ENCODE results near the gene CHD9.

The CHD9 gene

GRCh38 chr16:53054670-53055485 is at the start of gene CHD9:
Gene CHD9 (plus strand): TSS chr16:53054991. CDS start chr16:53156090, 101,099 bp downstream.
- Histone ChIP-seq H3K36me3 (ENCODE audit: control insufficient read depth, insufficient read depth, low read length) (no peaks in the 10 kb centered on the region), H3K4me3 (ENCODE audit: low read depth, low read length) (peak within 1 kb of the TSS; percentile 81), H3K9ac (ENCODE audit: low read depth, low read length) (peak within 1 kb of the TSS; percentile 70), H3K27me3 (ENCODE audit: control insufficient read depth, insufficient read depth, low read length) (no peaks in the 10 kb centered on the region), H3K4me1 (ENCODE audit: control insufficient read depth, insufficient read depth, low read length) (peaks cover 11% of the 10 kb centered on the region), H3K9me3 (ENCODE audit: control insufficient read depth, insufficient read depth, low read length) (no peaks in the 10 kb centered on the region)

- no peak overlapping the region for H3K4me3 ChIP-seq (ENCODE audit: low read depth, low read length)
- no peaks in the 10 kb centered on the region for H3K9me3 ChIP-seq (ENCODE audit: control insufficient read depth, insufficient read depth, low read length)
- H3K9ac ChIP-seq (ENCODE audit: low read depth, low read length) = no peak overlapping the region
- no peaks in the 10 kb centered on the region for H3K36me3 ChIP-seq (ENCODE audit: control insufficient read depth, insufficient read depth, low read length)
- H3K4me1 ChIP-seq (ENCODE audit: control insufficient read depth, insufficient read depth, low read length) = no peaks in the 10 kb centered on the region
- H3K27me3 ChIP-seq (ENCODE audit: control insufficient read depth, insufficient read depth, low read length) = no peaks in the 10 kb centered on the region
Observed at GRCh38 chr16:53007095-53007494, 47.7 kb upstream of the CHD9 start.

- H3K36me3 ChIP-seq (ENCODE audit: control insufficient read depth, insufficient read depth, low read length) = no peaks in the 10 kb centered on the region
- H3K4me3 ChIP-seq (ENCODE audit: low read depth, low read length) = no peak overlapping the region
- H3K4me1 ChIP-seq (ENCODE audit: control insufficient read depth, insufficient read depth, low read length) = no peaks in the 10 kb centered on the region
- H3K9me3 ChIP-seq (ENCODE audit: control insufficient read depth, insufficient read depth, low read length) = no peaks in the 10 kb centered on the region
- no peak overlapping the region for H3K9ac ChIP-seq (ENCODE audit: low read depth, low read length)
- no peaks in the 10 kb centered on the region for H3K27me3 ChIP-seq (ENCODE audit: control insufficient read depth, insufficient read depth, low read length)
Observed at GRCh38 chr16:53014287-53014686, 40.5 kb upstream of the CHD9 start.

GRCh38 chr16:53018834-53019416 is 35.9 kb upstream of the CHD9 start:
- Histone ChIP-seq H3K4me1 (ENCODE audit: control insufficient read depth, insufficient read depth, low read length) (no peaks in the 10 kb centered on the region), H3K9me3 (ENCODE audit: control insufficient read depth, insufficient read depth, low read length) (no peaks in the 10 kb centered on the region), H3K27me3 (ENCODE audit: control insufficient read depth, insufficient read depth, low read length) (no peaks in the 10 kb centered on the region), H3K9ac (ENCODE audit: low read depth, low read length) (no peak overlapping the region), H3K4me3 (ENCODE audit: low read depth, low read length) (no peak overlapping the region), H3K36me3 (ENCODE audit: control insufficient read depth, insufficient read depth, low read length) (no peaks in the 10 kb centered on the region)

- Histone ChIP-seq H3K4me1 (ENCODE audit: control insufficient read depth, insufficient read depth, low read length) (no peaks in the 10 kb centered on the region), H3K9me3 (ENCODE audit: control insufficient read depth, insufficient read depth, low read length) (no peaks in the 10 kb centered on the region), H3K27me3 (ENCODE audit: control insufficient read depth, insufficient read depth, low read length) (no peaks in the 10 kb centered on the region), H3K36me3 (ENCODE audit: control insufficient read depth, insufficient read depth, low read length) (no peaks in the 10 kb centered on the region), H3K4me3 (ENCODE audit: low read depth, low read length) (no peak overlapping the region), H3K9ac (ENCODE audit: low read depth, low read length) (no peak overlapping the region)
Observed at GRCh38 chr16:53022374-53022773, 32.4 kb upstream of the CHD9 start.

DNA sequence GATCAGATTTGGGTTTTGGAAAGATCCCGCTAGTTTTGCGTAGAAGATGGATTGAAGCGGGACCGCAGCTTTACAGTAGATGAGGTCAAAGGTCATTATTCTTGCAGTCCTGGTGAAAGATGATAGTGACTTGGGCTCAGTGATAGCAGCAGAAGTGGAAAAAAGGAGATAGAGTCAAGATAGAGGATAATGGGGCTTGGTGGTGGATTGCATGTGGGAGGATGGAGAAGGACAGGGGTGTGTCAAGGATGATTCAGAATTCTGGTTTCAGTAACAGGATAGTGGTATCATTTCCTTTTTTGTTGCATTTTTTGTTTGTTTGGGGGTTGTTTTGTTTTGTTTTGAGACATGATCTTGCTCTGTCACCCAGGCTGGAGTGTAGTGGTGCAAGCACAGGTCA is 30.7 kb upstream of the CHD9 start:
- no peak overlapping the region for H3K9ac ChIP-seq (ENCODE audit: low read depth, low read length)
- H3K4me1 ChIP-seq (ENCODE audit: control insufficient read depth, insufficient read depth, low read length) = no peaks in the 10 kb centered on the region
- H3K27me3 ChIP-seq (ENCODE audit: control insufficient read depth, insufficient read depth, low read length) = no peaks in the 10 kb centered on the region
- H3K36me3 ChIP-seq (ENCODE audit: control insufficient read depth, insufficient read depth, low read length) = no peaks in the 10 kb centered on the region
- no peak overlapping the region for H3K4me3 ChIP-seq (ENCODE audit: low read depth, low read length)
- no peaks in the 10 kb centered on the region for H3K9me3 ChIP-seq (ENCODE audit: control insufficient read depth, insufficient read depth, low read length)

- no peaks in the 10 kb centered on the region for H3K27me3 ChIP-seq (ENCODE audit: control insufficient read depth, insufficient read depth, low read length)
- H3K9me3 ChIP-seq (ENCODE audit: control insufficient read depth, insufficient read depth, low read length) = peaks cover 6% of the 10 kb centered on the region
- peaks cover 7% of the 10 kb centered on the region for H3K4me1 ChIP-seq (ENCODE audit: control insufficient read depth, insufficient read depth, low read length)
- H3K4me3 ChIP-seq (ENCODE audit: low read depth, low read length) = no peak overlapping the region
- H3K36me3 ChIP-seq (ENCODE audit: control insufficient read depth, insufficient read depth, low read length) = no peaks in the 10 kb centered on the region
- H3K9ac ChIP-seq (ENCODE audit: low read depth, low read length) = no peak overlapping the region
Observed at GRCh38 chr16:53029971-53030370, 24.8 kb upstream of the CHD9 start.

DNA sequence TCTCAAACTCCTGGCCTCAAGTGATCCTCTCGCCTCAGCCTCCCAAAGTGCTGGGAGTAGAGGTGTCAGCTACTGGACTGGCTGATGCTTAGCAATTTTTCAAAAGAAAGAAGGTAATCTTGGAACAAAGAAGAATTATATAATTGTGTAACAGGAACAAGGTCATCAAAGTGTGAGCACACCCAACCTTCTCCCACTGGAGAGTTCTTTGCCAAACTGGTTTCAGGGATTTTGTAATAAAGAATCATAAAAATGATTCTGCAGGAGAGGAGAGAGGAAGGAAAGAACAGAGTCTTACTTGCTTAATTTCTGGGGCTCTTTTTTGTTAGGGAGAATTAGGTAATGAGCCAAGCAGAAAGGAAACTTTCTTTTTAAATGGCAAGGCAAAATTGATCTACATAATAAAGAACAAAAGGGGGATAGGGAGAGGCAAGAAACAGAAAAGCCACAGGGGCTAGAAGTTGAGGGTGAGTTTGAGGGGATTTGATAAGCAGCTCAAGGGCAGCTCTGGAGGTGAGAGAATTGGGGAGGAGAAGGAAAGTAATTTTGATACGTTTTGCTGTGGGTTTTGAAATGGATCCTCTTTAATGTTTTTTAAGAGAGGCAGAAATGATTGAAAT is 23.4 kb upstream of the CHD9 start:
- peaks cover 6% of the 10 kb centered on the region for H3K9me3 ChIP-seq (ENCODE audit: control insufficient read depth, insufficient read depth, low read length)
- H3K36me3 ChIP-seq (ENCODE audit: control insufficient read depth, insufficient read depth, low read length) = no peaks in the 10 kb centered on the region
- peaks cover 7% of the 10 kb centered on the region for H3K4me1 ChIP-seq (ENCODE audit: control insufficient read depth, insufficient read depth, low read length)
- no peaks in the 10 kb centered on the region for H3K27me3 ChIP-seq (ENCODE audit: control insufficient read depth, insufficient read depth, low read length)
- no peak overlapping the region for H3K9ac ChIP-seq (ENCODE audit: low read depth, low read length)
- no peak overlapping the region for H3K4me3 ChIP-seq (ENCODE audit: low read depth, low read length)

DNA sequence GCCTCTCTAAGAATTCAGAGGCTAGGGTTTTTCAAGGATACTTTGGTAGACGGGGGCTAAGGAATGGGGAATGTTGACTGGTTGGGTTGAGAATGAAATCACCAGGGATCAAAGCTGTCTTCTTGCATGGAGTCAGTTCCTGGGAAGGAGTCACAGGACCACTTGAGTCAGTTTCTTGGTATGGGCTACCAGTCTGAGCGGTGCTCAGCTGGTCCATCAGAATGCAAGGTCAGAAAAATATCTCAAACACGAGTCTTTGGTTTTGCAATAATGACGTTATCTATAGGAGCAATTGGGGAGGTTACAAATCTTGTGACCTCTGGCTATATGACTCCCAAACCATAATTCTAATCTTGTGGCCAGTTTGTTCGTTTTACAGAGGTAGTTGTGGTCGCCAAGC is 20.5 kb upstream of the CHD9 start:
- Histone ChIP-seq H3K9me3 (ENCODE audit: control insufficient read depth, insufficient read depth, low read length) (peaks cover 6% of the 10 kb centered on the region), H3K27me3 (ENCODE audit: control insufficient read depth, insufficient read depth, low read length) (no peaks in the 10 kb centered on the region), H3K36me3 (ENCODE audit: control insufficient read depth, insufficient read depth, low read length) (no peaks in the 10 kb centered on the region), H3K4me1 (ENCODE audit: control insufficient read depth, insufficient read depth, low read length) (peaks cover 7% of the 10 kb centered on the region), H3K9ac (ENCODE audit: low read depth, low read length) (no peak overlapping the region), H3K4me3 (ENCODE audit: low read depth, low read length) (no peak overlapping the region)

DNA sequence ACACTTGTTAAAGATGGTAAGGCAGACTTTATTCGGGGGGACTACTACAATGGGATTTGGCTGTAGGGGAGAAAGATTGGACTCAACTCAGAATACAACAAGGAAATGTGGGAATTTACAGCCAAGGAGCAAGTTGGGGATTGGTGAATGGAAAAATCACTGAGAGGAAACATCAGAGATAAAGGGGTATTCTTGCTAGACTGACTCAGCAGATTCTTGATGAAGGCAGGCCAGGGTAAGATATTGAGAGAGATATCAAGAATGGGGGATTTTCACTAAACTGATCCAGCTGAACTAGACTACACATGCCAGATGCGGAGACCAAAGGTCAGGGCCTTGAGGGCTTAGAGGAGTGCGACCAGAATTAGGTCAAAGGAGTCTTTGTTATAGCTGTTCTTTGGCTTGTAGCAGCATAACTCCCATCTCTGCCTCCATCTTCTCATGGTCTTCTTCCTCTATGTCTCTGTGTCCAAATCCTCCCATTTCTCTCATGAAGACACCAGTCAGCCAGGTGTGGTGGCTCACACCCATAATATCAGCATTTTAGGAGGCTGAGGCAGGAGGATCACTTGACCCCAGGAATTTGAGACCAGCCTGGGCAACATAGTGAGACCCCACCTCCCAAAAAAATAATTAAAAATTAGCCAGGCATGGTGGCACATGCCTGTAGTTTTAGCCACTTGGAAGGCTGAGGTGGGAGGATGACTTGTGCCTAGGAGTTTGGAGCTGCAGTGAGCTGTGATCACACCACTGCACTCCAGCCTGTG is 19.4 kb upstream of the CHD9 start:
- Histone ChIP-seq H3K27me3 (ENCODE audit: control insufficient read depth, insufficient read depth, low read length) (no peaks in the 10 kb centered on the region), H3K9me3 (ENCODE audit: control insufficient read depth, insufficient read depth, low read length) (peaks cover 6% of the 10 kb centered on the region), H3K4me3 (ENCODE audit: low read depth, low read length) (no peak overlapping the region), H3K4me1 (ENCODE audit: control insufficient read depth, insufficient read depth, low read length) (peaks cover 7% of the 10 kb centered on the region), H3K9ac (ENCODE audit: low read depth, low read length) (no peak overlapping the region), H3K36me3 (ENCODE audit: control insufficient read depth, insufficient read depth, low read length) (no peaks in the 10 kb centered on the region)

DNA sequence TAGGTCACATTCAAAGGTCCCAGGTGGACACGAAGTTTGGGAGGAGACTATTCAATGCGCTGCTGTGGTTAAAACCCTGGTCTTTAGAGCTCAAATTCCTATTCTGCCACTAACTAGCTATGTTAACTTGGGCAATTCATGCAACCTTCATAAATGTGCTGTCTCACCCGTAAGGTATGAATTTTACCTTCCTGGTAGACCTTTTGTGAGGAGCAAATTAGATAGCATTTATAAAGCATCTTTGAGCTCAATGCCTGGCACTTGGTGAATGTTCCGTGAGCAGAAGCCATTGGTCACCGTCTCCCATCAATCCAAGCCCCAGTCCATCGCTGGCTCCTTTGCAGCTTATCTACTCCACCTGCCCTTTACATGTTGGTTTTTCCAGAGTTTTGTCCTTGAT is 18.7 kb upstream of the CHD9 start:
- peaks cover 6% of the 10 kb centered on the region for H3K9me3 ChIP-seq (ENCODE audit: control insufficient read depth, insufficient read depth, low read length)
- H3K36me3 ChIP-seq (ENCODE audit: control insufficient read depth, insufficient read depth, low read length) = no peaks in the 10 kb centered on the region
- H3K4me3 ChIP-seq (ENCODE audit: low read depth, low read length) = no peak overlapping the region
- peaks cover 12% of the 10 kb centered on the region for H3K4me1 ChIP-seq (ENCODE audit: control insufficient read depth, insufficient read depth, low read length)
- no peak overlapping the region for H3K9ac ChIP-seq (ENCODE audit: low read depth, low read length)
- H3K27me3 ChIP-seq (ENCODE audit: control insufficient read depth, insufficient read depth, low read length) = no peaks in the 10 kb centered on the region

Data from iPS-15b (cell line).